Smooth muscle cell (in vitro differentiated cells): Measurements from ENCODE around the gene CBX4. TPM values are rescaled to one million over a fixed set of nuclear protein-coding genes. Genes with fewer than 3 reads are reported as not detected.

Experiments
- DNase-seq: peaks from one replicate; lab custom pipeline; 2025; ENCODE audit not compliant: unreplicated experiment; lab: John Stamatoyannopoulos, UW
- H2AFZ ChIP-seq: fragments of 200-600 bp; sonication (generic); 2 replicates; pipeline ENCODE4 v1.6.0; 2016; ENCODE audit warnings: antibody characterized with exemption, low read depth, mild to moderate bottlenecking
- H3F3A ChIP-seq: fragments of 200-600 bp; sonication (generic); 2 replicates; pipeline ENCODE4 v1.6.0; 2017; ENCODE audit warnings: antibody characterized with exemption, low read depth
- H3K27ac ChIP-seq: fragments of 200-600 bp; sonication (generic); 2 replicates; pipeline ENCODE4 v1.5.1; 2016; ENCODE audit warnings: low read depth, mild to moderate bottlenecking
- H3K27me3 ChIP-seq: fragments of 200-600 bp; sonication (generic); 2 replicates; pipeline ENCODE4 v1.6.1; 2016; ENCODE audit warnings: low read depth, mild to moderate bottlenecking
- H3K36me3 ChIP-seq: fragments of 200-600 bp; sonication (generic); 2 replicates; pipeline ENCODE4 v1.5.1; 2016; ENCODE audit warnings: low read depth
- H3K4me1 ChIP-seq: fragments of 200-600 bp; sonication (generic); 2 replicates; pipeline ENCODE4 v1.5.1; 2016; ENCODE audit warnings: low read depth
- H3K4me2 ChIP-seq: fragments of 200-600 bp; sonication (generic); 2 replicates; pipeline ENCODE4 v1.6.0; 2016; ENCODE audit warnings: mild to moderate bottlenecking
- H3K4me3 ChIP-seq: fragments of 200-600 bp; sonication (generic); 2 replicates; pipeline ENCODE4 v1.5.1; 2016; ENCODE audit warnings: mild to moderate bottlenecking
- H3K79me2 ChIP-seq: fragments of 200-600 bp; sonication (generic); 2 replicates; pipeline ENCODE4 v1.6.0; 2016; ENCODE audit warnings: low read depth, mild to moderate bottlenecking
- H3K9ac ChIP-seq: fragments of 200-600 bp; sonication (generic); 2 replicates; pipeline ENCODE4 v1.6.0; 2016; ENCODE audit warnings: low read depth
- H3K9me3 ChIP-seq: fragments of 200-600 bp; sonication (generic); replicated peaks from 2 replicates; pipeline ENCODE4 v1.5.1; 2016; ENCODE audit warnings: low read depth
- H4K20me1 ChIP-seq: fragments of 200-600 bp; sonication (generic); 2 replicates; pipeline ENCODE4 v1.6.0; 2016; ENCODE audit warnings: low read depth
- WGBS: methylation state at CpG from one replicate; pipeline ENCODE4 v1.1.7; 2016; ENCODE audit warnings: low lambda C conversion rate; 5-methylcytosine and 5-hydroxymethylcytosine counted together
- polyA plus RNA-seq: library from polyadenylated mRNA; unstranded; fragments of >200 nt; fragmentation: Nextera tagmentation; extraction: Ambion mirVana; gene quantifications from 2 replicates; pipeline ENCODE4 v1.2.1, GENCODE V29; 2016
- total RNA-seq: library from RNA; depleted of rRNA; stranded (reverse); fragments of >200 nt; gene quantifications from 2 replicates; pipeline ENCODE4 v1.2.3, GENCODE V29; 2014
- TF ChIP-seq, protein P1 (sequence below): fragments of 200-600 bp; sonication (generic); IDR thresholded peaks from 2 replicates; pipeline ENCODE4 v1.5.1; 2017; ENCODE audit warnings: borderline replicate concordance, mild to moderate bottlenecking, antibody characterized with exemption; ENCODE audit not compliant: insufficient read depth, poor library complexity, severe bottlenecking

Gene CBX4
- total and polyA plus RNA-seq, 2 experiments from 2014 or later = 17.4 to 44.6 TPM

DNA sequence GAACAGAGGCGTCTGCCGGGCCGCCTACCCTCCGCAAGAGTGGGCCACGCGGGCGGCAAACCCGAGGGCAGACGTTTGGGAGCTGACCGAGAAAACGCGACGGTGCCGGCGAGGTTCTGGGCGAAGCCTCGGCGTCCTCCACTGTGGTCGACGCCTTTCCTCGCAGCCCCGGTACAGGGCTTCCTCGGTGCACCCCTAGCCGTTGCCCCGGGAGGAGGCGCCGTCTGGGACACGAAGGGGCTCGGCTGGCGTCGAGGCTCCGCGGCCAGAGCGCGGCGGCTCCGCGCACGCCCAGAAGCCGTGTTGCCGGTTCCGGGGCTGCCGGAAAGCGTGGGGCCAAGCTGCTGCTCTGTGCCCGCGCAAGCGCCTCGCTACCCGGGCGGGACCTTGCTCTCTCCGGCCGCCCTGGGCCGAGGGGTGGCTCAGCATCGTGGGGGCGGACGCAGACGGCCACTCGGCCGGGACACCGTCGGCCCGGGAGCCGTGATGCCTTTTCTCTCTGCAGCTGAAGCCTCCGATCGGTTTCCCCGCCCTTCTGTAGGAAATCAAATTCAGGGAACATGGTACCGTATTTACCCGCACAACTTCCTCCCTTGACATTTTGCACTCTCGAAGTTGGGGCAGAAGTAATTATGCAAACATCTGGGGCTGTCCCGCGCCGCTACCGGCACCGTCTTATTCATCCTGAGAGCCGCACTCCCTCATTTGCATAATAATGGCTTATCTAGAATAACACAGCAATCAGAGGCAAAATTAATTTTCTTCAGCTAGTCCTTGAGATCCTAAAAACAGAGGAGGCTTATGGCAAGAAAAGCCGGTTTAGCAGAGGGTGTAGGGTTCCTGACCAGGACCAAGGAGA is 35.0 kb downstream of the CBX4 start:
- Histone ChIP-seq H3K9me3 (no peaks in the 10 kb centered on the region), H4K20me1 (no peaks in the 10 kb centered on the region), H3K4me2 (peak overlapping the region; percentile 78), H2AFZ (peak overlapping the region; percentile 27), H3K4me1 (peaks cover 28% of the 10 kb centered on the region), H3K79me2 (no peaks in the 10 kb centered on the region), H3K27ac (no peak overlapping the region), H3F3A (peaks cover 5% of the 10 kb centered on the region), H3K27me3 (peaks cover 100% of the 10 kb centered on the region), H3K9ac (no peak overlapping the region), H3K4me3 (peak overlapping the region; percentile 26), H3K36me3 (no peaks in the 10 kb centered on the region)
- no peak for DNase-seq
- TF ChIP-seq, protein P1, sequence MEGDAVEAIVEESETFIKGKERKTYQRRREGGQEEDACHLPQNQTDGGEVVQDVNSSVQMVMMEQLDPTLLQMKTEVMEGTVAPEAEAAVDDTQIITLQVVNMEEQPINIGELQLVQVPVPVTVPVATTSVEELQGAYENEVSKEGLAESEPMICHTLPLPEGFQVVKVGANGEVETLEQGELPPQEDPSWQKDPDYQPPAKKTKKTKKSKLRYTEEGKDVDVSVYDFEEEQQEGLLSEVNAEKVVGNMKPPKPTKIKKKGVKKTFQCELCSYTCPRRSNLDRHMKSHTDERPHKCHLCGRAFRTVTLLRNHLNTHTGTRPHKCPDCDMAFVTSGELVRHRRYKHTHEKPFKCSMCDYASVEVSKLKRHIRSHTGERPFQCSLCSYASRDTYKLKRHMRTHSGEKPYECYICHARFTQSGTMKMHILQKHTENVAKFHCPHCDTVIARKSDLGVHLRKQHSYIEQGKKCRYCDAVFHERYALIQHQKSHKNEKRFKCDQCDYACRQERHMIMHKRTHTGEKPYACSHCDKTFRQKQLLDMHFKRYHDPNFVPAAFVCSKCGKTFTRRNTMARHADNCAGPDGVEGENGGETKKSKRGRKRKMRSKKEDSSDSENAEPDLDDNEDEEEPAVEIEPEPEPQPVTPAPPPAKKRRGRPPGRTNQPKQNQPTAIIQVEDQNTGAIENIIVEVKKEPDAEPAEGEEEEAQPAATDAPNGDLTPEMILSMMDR = no peak
- 5% methylated on average over 76 of the region's 76 CpGs for WGBS

DNA sequence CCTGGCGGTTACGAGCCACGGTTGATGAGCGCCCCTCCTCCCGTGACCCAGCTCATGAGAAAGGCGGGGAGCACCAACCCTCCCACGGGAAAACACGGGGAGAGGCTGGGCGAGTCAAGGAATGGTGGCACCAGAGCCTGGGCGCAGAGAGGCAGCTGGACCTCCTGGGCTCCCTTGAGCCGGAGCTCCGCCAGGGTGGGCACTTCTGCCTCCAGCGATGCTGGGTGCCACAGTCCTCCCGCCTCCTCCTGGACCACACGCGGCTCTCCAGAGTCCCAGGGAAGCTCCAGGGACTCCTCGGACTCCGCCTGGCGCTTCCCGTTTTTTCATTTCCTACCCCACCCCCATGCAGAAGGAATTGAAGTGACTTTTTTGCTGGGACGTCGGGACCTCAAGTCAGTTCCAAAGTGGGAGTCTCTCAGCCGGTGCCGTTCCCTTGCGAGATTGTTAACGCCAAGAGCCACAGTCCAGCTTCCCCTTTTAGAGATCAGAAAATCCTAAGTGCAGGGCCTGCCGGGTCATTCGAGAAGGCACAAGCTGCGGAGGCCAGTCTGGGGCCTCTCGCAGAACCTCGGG is 35.7 kb downstream of the CBX4 start:
- no peak overlapping the region for H3K4me3 ChIP-seq
- H4K20me1 ChIP-seq = no peaks in the 10 kb centered on the region
- H3K27me3 ChIP-seq = peaks cover 100% of the 10 kb centered on the region
- H3F3A ChIP-seq = peaks cover 10% of the 10 kb centered on the region
- TF ChIP-seq, protein P1 = no peak
- H3K4me2 ChIP-seq = no peak overlapping the region
- no peaks in the 10 kb centered on the region for H3K79me2 ChIP-seq
- no peaks in the 10 kb centered on the region for H3K9me3 ChIP-seq
- peaks cover 35% of the 10 kb centered on the region for H3K4me1 ChIP-seq
- H2AFZ ChIP-seq = no peak overlapping the region
- 10% methylated on average over 31 of the region's 31 CpGs for WGBS
- H3K9ac ChIP-seq = no peak overlapping the region
- H3K36me3 ChIP-seq = no peaks in the 10 kb centered on the region
- H3K27ac ChIP-seq = no peak overlapping the region
- DNase-seq = no peak

DNA sequence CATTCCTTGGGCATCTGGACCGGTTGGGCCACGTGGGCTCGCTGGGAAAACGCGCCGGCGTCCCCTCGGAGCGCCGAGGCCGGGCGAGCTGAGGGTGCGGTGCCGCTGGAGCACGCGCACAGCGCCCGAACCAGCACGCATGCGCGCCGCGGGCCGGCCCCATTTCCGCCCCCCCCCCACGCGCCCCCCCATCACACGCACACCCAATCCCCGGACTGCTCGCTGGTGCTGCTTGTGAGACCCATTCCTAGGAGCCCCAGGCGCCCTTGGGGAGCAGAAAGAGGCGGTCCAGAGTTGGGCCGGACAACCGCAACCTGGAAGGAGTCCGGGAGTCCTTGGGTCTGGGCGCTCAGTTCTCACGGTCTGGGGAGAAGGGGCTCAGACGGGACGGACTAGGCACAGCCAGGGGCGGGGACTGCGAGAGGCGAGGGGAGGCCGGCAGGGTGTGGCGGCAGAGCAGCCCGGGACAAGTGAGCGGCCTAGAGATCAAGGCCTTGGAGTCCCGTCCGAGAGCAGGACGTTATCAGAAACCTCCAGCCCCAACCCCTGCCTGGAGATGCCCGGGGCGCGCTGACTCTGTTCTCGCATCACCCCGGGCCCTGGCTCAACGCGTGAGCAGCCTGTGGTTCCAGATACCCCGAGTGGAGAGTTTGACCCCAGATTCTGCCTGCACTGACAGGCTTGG is 36.4 kb downstream of the CBX4 start:
- Histone ChIP-seq H3K4me3 (no peak overlapping the region), H3K9me3 (no peaks in the 10 kb centered on the region), H3K4me2 (peak overlapping the region; percentile 44), H2AFZ (no peak overlapping the region), H3K79me2 (no peaks in the 10 kb centered on the region), H3K27ac (no peak overlapping the region), H3K4me1 (peaks cover 41% of the 10 kb centered on the region), H4K20me1 (no peaks in the 10 kb centered on the region), H3F3A (peaks cover 13% of the 10 kb centered on the region), H3K36me3 (no peaks in the 10 kb centered on the region), H3K27me3 (peaks cover 100% of the 10 kb centered on the region), H3K9ac (no peak overlapping the region)
- TF ChIP-seq, protein P1 = no peak
- DNase-seq = no peak
- 8% methylated on average over 39 of the region's 57 CpGs for WGBS
